OCI-LY7 (cell line): ENCODE results near the gene ATP6V0A1. TPM values are rescaled to one million over a fixed set of nuclear protein-coding genes. Genes with fewer than 3 reads are reported as not detected.

Experiments
- BruUV-seq: library from RNA; stranded (reverse); fragments of 400-500 nt; replicated peaks from 2 replicates; lab custom pipeline; 2021; lab: Mats Ljungman, UMichigan
- CTCF ChIA-PET: fragments of 300-600 bp; sonication (Branson Sonifier 250); formaldehyde crosslinking; loops from one replicate; lab custom pipeline; 2022; ENCODE audit warnings: antibody characterized with exemption; ENCODE audit not compliant: unreplicated experiment; lab: Charles Lee
- POLR2A ChIA-PET: fragments of 300-600 bp; sonication (Branson Sonifier 250); formaldehyde crosslinking; loops from one replicate; lab custom pipeline; 2022; ENCODE audit warnings: antibody characterized with exemption; lab: Charles Lee
- DNase-seq: peaks from one replicate; pipeline ENCODE4 v3.0.0-alpha.2; 2015; ENCODE audit warnings: low spot score
- H2AFZ ChIP-seq: fragments of 200-600 bp; sonication (generic), shearing (Covaris generic); 2 replicates; pipeline ENCODE4 v1.6.1; 2014; ENCODE audit warnings: mild to moderate bottlenecking, antibody characterized with exemption, low read length, moderate library complexity
- H3K27ac ChIP-seq: fragments of 200-600 bp; sonication (generic); 2 replicates; pipeline ENCODE4 v1.5.1; 2014; ENCODE audit warnings: mixed run types, low read depth, mild to moderate bottlenecking, moderate library complexity, low read length, inconsistent platforms; ENCODE audit not compliant: poor library complexity, severe bottlenecking
- H3K36me3 ChIP-seq: fragments of 200-600 bp; sonication (generic); 2 replicates; pipeline ENCODE4 v1.6.1; 2014; ENCODE audit warnings: mild to moderate bottlenecking, antibody characterized with exemption, low read length, moderate library complexity, mixed read lengths; ENCODE audit not compliant: insufficient read depth
- H3K4me1 ChIP-seq: fragments of 200-600 bp; sonication (generic); 2 replicates; pipeline ENCODE4 v1.5.1; 2014; ENCODE audit warnings: mild to moderate bottlenecking, low read length; ENCODE audit not compliant: insufficient read depth, poor library complexity, severe bottlenecking
- H3K4me2 ChIP-seq: fragments of 200-600 bp; sonication (generic); 2 replicates; pipeline ENCODE4 v1.6.1; 2014; ENCODE audit warnings: mild to moderate bottlenecking, low read length
- H3K4me3 ChIP-seq: fragments of 200-600 bp; sonication (generic); 2 replicates; pipeline ENCODE4 v1.5.1; 2014; ENCODE audit warnings: mild to moderate bottlenecking, low read depth, low read length; ENCODE audit not compliant: poor library complexity, severe bottlenecking
- H3K79me2 ChIP-seq: fragments of 200-600 bp; sonication (generic); 2 replicates; pipeline ENCODE4 v1.6.1; 2016; ENCODE audit warnings: low read depth, mild to moderate bottlenecking, low read length, moderate library complexity, mixed read lengths; ENCODE audit not compliant: insufficient read depth
- H3K9me2 ChIP-seq: fragments of 200-600 bp; sonication (generic); 2 replicates; pipeline ENCODE4 v1.6.1; 2016; ENCODE audit warnings: mild to moderate bottlenecking, low read length, mixed read lengths; ENCODE audit not compliant: insufficient read depth
- H3K9me3 ChIP-seq: fragments of 200-600 bp; sonication (generic); 2 replicates; pipeline ENCODE4 v1.6.1; 2014; ENCODE audit warnings: mild to moderate bottlenecking, mixed run types, low read length, mixed read lengths
- H4K20me1 ChIP-seq: fragments of 200-600 bp; sonication (generic); 2 replicates; pipeline ENCODE4 v1.6.1; 2014; ENCODE audit warnings: mild to moderate bottlenecking, antibody characterized with exemption, low read length, moderate library complexity, mixed read lengths; ENCODE audit not compliant: insufficient read depth
- CTCF ChIP-seq: fragments of 200-600 bp; sonication (generic); conservative IDR thresholded peaks from 2 replicates; pipeline ENCODE4 v1.5.1; 2014; ENCODE audit warnings: mild to moderate bottlenecking, antibody characterized with exemption, low read length, moderate library complexity, mixed read lengths
- EZH2phosphoT487 ChIP-seq: fragments of 200-600 bp; sonication (generic); IDR thresholded peaks from 2 replicates; pipeline ENCODE4 v1.6.1; 2018; ENCODE audit warnings: low read depth, borderline replicate concordance, mild to moderate bottlenecking, mixed run types, antibody characterized with exemption, low read length, moderate library complexity, mixed read lengths
- intact Hi-C: fragments of 100-400 bp; cut with micrococcal nuclease; formaldehyde crosslinking; loops from one replicate; pipeline ENCODE4 v1.10.0; 2022; ENCODE audit not compliant: unreplicated experiment
- total RNA-seq, 2 experiments: library from RNA; depleted of rRNA in 1 of 2; stranded (reverse); fragments of >200 nt in 1 of 2; shearing (Covaris generic) in 1 of 2; gene quantifications; 2 replicates each; pipeline ENCODE4 v1.2.3, GENCODE V29; 2014 to 2022

ATP6V0A1 gene
- total RNA-seq, 2 experiments from 2014 or later = 19.8 to 46.9 TPM

- H3K36me3 ChIP-seq = peaks cover 9% of the 10 kb centered on the region
- no peaks in the 10 kb centered on the region for H3K9me2 ChIP-seq
- peaks cover 4% of the 10 kb centered on the region; the same call in 1 of the 2 replicates for H3K79me2 ChIP-seq
- no peak for DNase-seq
- TF ChIP-seq CTCF = no peak
- no peak for TF ChIP-seq EZH2phosphoT487
- peak overlapping the region; percentile 80 for H3K4me2 ChIP-seq
- ChIA-PET CTCF (no interaction called here), POLR2A (interaction anchor here (0.6 kb wide), 1 partner anchor 70 kb away, joined by 6 read pairs; no protein-coding TSS in a partner anchor)
- intact Hi-C loops = loop anchor here (5.0 kb wide), 1 partner anchor 405 kb away; no protein-coding TSS in a partner anchor
- H3K4me3 ChIP-seq = peak overlapping the region; percentile 79
- peaks cover 21% of the 10 kb centered on the region for H3K4me1 ChIP-seq
- BruUV-seq = no TSS peak
- H4K20me1 ChIP-seq = no peaks in the 10 kb centered on the region
- no peaks in the 10 kb centered on the region for H3K9me3 ChIP-seq
- no peak overlapping the region for H2AFZ ChIP-seq
- H3K27ac ChIP-seq = peak overlapping the region; percentile 31
These were observed 78.6 kb downstream of the ATP6V0A1 start for GRCh38 chr17:42537156-42537805.

DNA sequence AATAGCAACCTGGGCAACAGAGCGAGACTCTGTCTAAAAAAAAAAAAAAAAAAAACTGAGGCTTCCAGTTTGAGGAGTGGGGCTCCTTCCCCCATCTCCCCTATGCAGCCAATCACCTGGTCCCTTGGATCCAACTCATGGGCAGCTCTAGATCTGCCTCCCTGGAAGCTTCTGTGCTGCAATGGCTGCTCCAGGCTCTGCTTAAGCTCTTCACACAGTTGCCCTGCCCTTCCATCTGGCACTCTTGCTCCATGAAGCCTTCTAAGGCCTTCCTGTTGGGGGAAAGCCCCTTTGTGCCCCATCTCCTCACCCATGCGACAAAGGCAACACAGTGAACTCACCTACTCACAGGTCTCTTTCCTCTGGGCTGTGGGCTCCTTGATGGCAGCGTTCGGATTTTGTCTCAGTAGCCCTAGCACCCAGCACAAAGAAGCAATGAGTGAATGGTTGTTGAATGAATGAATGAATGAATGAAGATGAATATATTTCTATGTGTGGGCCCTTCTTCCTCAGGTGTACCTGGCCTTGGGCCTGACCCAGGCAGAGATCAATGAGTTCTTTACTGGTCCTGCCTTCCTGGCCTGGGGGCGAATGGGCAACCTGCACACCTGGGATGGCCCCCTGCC, 79.3 kb downstream of the ATP6V0A1 start:
- TF ChIP-seq EZH2phosphoT487 = no peak
- TF ChIP-seq CTCF = no peak
- H3K36me3 ChIP-seq = peaks cover 9% of the 10 kb centered on the region
- no peaks in the 10 kb centered on the region for H4K20me1 ChIP-seq
- no peak for DNase-seq
- POLR2A ChIA-PET = no interaction called here
- H3K4me2 ChIP-seq = peak overlapping the region; percentile 80; the same call in 1 of the 2 replicates
- CTCF ChIA-PET = no interaction called here
- intact Hi-C loops = loop anchor here (5.0 kb wide), 1 partner anchor 406 kb away; no protein-coding TSS in a partner anchor
- H3K27ac ChIP-seq = no peak overlapping the region
- H3K79me2 ChIP-seq = peaks cover 4% of the 10 kb centered on the region; the same call in 1 of the 2 replicates
- no peak overlapping the region for H3K4me3 ChIP-seq
- H2AFZ ChIP-seq = no peak overlapping the region
- no peaks in the 10 kb centered on the region for H3K9me2 ChIP-seq
- peaks cover 20% of the 10 kb centered on the region for H3K4me1 ChIP-seq
- TSS peak; percentile 68 for BruUV-seq
- H3K9me3 ChIP-seq = no peaks in the 10 kb centered on the region
